ENCODE measurements around the gene TBC1D10B.

TBC1D10B gene

DNA sequence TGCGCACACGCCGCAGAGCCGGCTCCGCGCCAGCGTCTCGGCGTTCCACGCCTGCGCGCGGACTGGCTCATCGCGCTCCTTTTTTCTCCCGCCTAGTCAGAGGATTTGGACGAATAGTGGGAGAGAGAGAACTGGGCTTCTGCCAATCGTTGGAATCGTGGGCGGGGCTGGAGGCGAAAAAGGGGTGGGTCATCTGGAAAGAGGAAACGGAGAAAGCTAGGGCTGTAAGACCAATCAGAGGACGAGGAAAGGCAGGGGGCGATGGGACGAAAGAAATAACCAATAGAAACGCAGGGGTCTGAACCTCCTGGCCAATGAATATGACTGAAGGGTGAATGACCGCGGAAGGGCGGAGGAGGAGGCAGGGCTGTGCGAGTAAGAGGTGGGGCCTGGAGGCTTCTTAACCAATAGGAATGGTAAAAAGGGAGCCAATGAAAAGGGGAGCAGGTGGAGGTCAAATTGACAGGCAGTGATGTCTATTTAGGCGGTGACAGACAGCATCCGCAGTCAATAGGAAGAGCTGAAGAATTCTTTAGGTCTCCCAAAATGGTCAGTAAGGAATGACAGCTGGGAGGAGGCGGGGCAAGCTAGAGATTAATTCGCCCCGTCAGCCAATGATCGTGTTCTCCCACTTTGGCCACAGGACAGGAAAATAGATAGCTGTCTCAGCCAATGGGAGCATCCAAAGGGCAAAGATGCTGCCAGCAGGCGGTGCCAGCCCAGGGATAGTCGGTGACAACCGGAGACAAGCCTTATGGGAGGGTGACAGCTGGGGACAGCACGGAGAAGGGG is at the start of gene TBC1D10B:
TBC1D10B (minus strand) TSS at position 39 of the 792 bp plus-strand sequence. CDS start 311 bp downstream, outside the sequence.
- peak; percentile 94 to 99 for DNase-seq (ENCODE audit: extremely low read depth in 1 of 2, low read depth in 1 of 2)

DNA sequence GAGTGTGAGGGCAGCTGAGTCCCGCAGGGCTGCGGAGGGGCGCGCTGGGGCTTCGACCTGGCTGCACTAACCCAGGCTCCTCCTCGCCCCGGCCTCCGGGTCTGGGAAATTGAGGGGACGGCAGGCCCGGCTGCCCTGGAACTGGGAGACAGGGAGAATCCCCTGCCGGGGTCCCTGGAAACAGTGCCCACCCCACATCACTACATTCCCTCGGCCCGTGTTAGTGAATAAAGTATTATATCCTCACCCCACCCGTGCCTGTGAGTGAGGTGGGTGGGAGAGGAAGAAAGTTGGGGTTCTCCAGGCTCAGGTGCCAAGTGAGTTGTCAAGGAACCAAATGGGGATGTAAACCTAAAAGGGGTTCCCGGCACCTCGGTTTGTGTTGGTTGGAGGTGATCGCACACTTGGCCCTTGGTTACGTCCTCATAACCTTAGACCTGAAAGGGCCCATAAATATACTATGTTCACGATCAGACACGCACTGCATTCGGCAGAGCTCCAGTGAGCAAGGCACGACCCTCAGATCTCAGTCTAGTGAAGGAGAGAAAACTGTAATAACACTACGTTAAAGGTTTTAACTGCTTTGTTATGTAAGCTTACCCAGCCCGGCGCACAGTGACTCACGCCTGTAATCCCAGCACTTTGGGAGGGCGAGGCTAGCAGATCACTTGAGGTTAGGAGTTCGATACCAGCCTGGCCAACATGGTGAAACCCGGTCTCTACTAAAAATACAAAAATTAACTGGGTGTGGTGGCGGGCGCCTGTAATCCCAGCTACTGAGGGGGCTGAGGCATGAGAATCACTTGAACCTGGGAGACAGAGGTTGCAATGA is 48.3 kb upstream of the TBC1D10B start:
- DNase-seq (ENCODE audit: extremely low read depth in 1 of 2, low read depth in 1 of 2), result no peak

DNA sequence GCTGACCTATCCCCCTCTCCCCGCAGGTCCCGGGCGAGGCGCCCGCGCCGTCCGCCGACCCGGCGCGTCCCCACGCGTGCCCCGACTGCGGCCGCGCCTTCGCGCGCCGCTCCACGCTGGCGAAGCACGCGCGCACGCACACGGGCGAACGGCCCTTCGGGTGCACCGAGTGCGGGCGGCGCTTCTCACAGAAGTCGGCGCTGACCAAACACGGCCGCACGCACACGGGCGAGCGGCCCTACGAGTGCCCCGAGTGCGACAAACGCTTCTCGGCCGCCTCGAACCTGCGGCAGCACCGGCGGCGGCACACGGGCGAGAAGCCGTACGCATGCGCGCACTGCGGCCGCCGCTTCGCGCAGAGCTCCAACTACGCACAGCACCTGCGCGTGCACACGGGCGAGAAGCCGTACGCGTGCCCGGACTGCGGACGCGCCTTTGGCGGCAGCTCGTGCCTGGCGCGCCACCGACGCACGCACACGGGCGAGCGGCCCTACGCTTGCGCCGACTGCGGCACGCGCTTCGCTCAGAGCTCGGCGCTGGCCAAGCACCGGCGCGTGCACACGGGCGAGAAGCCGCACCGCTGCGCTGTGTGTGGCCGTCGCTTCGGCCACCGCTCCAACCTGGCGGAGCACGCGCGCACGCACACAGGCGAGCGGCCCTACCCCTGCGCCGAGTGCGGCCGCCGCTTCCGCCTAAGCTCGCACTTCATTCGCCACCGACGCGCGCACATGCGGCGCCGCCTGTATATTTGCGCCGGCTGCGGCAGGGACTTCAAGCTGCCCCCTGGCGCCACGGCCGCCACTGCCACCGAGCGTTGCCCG is 47.4 kb upstream of the TBC1D10B start:
- DNase-seq (ENCODE audit: extremely low read depth in 1 of 2, low read depth in 1 of 2), result peak; percentile 80 to 82

DNA sequence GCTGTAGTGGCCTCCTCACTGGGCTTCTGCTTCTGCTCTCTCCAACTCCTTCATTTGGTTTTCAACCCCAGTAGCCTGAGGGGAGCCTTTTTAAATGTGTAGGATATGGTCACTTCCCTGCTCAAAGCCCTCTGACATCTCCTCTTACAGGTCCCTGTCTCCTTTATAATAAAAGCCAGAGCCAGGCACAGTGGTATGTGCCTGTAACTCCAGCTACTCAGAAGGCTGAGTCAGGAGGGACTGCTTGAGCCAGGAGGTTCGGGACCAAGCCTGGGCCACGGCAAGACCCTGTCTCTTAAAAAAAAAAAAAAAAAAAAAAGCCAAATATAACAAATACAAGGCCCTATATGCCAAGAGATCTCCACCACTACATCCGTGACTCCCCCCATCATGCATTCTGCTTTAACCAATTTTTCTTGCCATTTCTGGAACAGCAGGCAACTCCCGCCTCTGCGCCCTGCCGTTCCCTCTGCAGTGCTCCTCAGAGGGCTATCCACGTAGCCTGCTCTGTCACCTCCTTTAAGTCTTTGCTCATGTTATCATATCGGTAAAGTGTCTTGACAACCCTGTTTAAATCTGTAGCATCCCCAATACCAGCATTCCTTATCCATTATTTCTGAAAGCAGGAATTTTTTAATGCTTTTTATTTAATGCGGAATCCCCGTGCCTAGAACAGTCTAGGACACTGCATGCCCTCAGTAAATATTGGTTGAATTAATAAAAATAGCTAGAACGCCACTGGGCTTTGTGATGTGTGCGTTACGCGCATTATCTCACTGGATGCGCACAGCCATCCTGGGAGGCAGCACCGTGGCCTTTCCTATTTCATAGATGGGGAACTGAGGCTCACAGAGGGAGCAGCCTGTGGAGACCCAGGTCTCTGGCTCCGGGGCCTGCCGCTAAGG is 46.6 kb upstream of the TBC1D10B start:
- no peak for DNase-seq (ENCODE audit: extremely low read depth in 1 of 2, low read depth in 1 of 2)

DNA sequence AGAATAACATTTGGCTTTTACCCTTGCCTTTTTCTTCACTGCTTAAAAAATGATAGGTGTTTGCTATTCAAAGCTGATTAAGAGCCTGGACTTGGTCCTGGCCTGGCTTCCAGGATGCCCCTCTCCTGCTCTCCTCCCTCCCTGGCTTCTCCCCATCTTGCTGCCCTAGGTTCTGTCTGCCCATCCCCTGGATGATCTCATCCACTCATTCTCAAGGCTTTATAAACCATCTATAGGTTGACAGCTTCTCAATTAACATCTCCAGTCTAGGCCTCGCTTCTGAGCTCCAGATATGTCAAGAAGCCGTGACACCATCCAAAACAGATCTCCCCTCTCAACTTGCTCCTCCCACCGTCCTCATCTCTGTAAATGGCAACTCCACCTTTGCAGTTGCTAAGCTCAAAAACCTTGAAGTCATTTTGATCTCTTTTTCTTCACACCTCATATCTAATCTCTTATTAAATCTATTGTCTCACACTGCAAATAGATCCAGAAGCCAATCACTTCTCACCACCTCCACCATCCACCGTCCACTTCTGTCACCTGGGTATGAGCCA is 45.8 kb upstream of the TBC1D10B start:
- no peak for DNase-seq (ENCODE audit: extremely low read depth in 1 of 2, low read depth in 1 of 2)

DNA sequence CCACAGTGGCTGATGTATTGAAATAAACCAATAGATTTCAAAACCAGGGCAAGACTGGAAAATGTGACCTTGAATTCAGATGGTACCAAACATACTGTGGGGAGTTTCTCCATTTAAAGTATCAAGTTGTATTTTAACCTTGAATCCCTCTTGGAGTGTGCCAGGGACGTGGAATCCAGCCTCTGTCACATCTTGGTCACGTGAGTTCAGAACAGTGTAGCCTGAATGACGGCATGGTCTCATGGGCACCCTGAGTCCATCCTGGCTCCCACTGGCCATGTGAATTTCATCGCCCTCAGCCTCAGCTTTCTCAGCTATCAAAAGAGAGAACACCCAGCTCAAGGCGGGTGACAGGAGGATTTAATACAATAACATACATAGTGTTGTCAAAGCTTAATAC is 43.9 kb upstream of the TBC1D10B start:
- no peak for DNase-seq (ENCODE audit: extremely low read depth in 1 of 2, low read depth in 1 of 2)

- no peak for DNase-seq (ENCODE audit: extremely low read depth in 1 of 2, low read depth in 1 of 2)
Measured at GRCh38 chr16:30413112-30413806, 43.0 kb upstream of the TBC1D10B start.

GRCh38 chr16:30409125-30410060 is 39.1 kb upstream of the TBC1D10B start:
- DNase-seq (ENCODE audit: extremely low read depth in 1 of 2, low read depth in 1 of 2), result peak; percentile 82 to 87

DNA sequence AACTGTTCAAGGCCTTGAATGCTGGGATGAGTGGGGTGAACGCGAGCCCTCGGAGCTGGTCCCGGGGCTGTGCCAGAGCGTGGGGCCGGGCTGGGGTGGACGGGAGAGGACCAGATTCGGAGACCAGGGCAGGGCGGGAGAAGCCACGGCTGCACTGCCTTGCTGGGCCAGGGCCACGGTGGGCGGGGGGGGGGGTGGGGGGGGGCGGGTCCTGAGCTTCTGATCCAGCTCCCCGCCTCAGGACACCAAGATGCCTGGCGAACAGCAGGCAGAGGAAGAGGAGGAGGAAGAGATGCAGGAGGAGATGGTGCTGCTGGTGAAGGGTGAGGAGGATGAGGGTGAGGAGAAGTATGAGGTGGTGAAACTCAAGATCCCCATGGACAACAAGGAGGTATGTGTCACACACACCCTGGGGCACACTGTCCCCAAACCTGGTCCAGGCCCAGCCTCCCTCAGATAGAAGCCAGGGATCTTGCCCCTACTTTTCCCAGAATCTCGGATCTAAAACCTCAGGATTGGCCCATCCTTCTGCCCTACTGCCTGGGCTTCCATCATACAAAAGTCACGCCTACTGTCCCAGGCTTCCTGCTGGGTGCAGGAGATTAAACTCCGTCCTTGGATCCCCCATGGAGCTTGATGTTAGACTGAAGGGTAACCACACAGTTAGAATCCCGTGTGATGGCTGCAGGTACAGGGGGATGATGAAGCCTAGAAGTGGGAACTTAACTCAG is 37.7 kb upstream of the TBC1D10B start:
- DNase-seq (ENCODE audit: extremely low read depth in 1 of 2, low read depth in 1 of 2), result no peak

DNA sequence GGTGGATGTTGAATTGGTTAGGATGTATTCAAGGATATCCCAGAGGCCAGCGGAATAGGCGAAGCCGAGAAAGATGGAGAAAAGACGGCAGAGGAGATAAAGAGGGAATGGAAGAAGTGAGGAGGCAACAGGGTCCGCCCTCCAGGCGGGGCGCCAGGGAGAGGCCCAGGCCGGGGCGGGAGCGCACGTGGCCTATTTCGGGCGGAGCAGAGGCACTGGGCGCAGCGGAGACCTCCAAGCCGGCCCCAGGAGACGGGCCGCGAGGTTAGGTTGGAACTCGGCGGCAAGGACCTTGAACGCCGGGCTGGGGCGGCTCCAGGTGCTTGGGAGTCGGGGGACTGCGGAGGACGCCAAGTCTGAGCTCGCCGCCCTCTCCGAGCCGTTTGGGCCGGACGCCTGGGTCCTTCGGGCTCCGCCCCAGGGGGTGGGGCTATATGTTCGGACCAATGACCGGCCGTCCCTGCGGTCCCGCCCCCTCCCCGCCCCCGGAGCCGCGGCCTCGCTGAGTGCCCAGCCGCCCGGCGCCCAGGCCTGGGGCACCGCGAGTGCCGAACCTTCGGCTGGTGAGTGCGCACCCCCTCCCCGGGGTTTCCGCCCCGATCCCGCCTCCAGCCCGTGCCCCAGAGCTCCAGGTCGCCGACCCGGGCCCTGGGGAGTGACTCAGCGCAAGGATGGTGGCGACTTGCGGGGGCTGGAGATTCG is 37.0 kb upstream of the TBC1D10B start, which contains the start of gene ZNF771:
ZNF771 (plus strand) TSS at position 505 of the 702 bp plus-strand sequence. CDS start 448 bp downstream, outside the sequence.
- DNase-seq (ENCODE audit: extremely low read depth in 1 of 2, low read depth in 1 of 2), result peak; percentile 89 to 90

DNA sequence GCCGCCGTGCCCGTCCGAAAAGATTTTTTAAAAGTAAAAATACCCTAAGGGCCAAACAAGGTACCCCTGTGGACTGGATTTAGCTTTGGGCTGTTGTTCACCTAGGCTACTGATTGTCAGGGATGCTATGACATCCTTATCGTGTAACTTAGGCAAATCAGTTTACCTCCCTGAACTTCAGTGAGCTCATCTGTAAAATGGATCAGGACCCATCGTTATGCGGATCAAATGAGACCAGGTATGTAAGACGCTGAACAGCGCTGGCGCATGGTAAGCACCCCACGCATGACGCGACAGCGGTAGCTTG is 36.5 kb upstream of the TBC1D10B start:
- no peak for DNase-seq (ENCODE audit: extremely low read depth in 1 of 2, low read depth in 1 of 2)

DNA sequence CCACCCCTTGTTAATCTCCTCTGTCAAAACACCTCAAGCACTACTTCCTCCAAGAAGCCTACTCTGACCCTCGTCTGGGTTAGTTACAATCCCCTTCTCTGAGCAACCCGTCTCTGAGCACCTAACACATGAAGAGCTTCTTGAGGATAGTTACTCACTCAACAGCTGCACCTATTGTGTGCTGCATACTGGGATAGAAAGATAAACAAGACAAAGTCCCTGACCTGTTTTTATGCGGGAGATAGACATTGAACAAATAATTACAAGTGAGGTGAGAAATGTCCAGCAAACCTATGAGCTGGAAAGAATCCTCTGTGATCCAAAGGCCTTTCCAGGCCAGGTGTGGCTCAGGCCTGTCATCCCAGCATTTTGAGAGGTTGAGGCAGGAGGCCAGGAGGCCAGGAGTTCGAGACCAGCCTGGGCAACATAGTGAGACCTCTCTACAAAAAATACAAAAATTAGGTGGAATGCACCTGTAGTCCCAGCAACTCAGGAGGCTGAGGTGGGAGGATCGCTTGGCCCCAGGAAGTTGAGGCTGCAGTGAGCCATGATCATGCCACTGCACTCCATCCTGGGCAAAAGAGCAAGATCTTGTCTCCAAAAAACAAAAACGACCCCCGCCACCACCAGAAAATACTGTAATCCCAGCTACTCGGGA is 31.6 kb upstream of the TBC1D10B start:
- no peak for DNase-seq (ENCODE audit: extremely low read depth in 1 of 2, low read depth in 1 of 2)

DNA sequence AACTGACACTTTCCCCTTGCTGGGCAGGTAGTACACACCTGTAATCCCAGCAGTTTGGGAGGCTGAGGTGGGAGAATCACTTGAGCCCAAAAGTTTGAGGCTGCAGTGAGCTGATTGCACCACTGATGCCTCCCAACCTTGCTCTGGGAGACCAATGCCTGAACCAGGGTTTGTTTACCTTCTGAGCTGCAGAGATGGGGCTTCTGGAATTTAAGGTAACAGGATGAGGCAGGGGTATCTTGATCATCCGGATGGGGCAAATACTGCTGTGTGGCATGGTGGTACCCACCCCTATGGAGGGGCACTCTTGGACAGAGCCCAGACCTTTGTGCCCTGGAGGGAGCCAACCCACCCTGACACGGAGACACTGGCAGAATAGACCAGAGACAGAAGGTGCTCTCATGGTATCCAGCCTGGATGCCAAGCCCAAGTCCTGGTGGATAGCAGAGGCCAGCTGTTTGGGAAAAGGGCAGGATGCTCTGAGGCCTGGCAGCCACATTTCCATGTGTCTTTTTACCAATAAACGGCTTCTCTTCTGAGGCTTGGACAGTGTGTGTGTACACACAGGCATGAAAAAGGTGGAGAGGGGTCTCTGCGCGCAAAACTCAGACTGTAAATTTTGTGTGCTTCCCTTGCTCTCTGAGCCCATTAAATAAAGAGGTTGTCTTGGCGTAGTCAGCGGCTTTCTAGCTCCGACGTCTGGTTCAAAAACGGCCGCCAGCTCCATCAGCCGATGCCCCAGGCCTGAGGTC is 29.3 kb upstream of the TBC1D10B start:
- DNase-seq (ENCODE audit: extremely low read depth in 1 of 2, low read depth in 1 of 2), result no peak

- no peak for DNase-seq (ENCODE audit: extremely low read depth in 1 of 2, low read depth in 1 of 2)
Measured at GRCh38 chr16:30398661-30399434, 28.6 kb upstream of the TBC1D10B start.
